ENCODE measurements around the gene TNIP2.
A peak's percentile ranks its signal among the peaks of the same experiment; 100 is the strongest.

The TNIP2 gene

GRCh38 chr4:2757426-2757825, 1.3 kb upstream of the TNIP2 start:
- H3K27me3 ChIP-seq (ENCODE audit: control insufficient read depth, insufficient read depth, low read length): peaks cover 3% of the 10 kb centered on the region
- no peaks in the 10 kb centered on the region for H3K9me3 ChIP-seq (ENCODE audit: control insufficient read depth, insufficient read depth, low read length)
- H3K4me1 ChIP-seq (ENCODE audit: control insufficient read depth, insufficient read depth, low read length): peaks cover 6% of the 10 kb centered on the region
- no peak overlapping the region for H3K4me3 ChIP-seq (ENCODE audit: low read depth, low read length)
- H3K9ac ChIP-seq (ENCODE audit: low read depth, low read length): no peak overlapping the region
- H3K36me3 ChIP-seq (ENCODE audit: control insufficient read depth, insufficient read depth, low read length): peaks cover 5% of the 10 kb centered on the region

- Histone ChIP-seq H3K36me3 (ENCODE audit: control insufficient read depth, insufficient read depth, low read length) (peaks cover 5% of the 10 kb centered on the region), H3K4me3 (ENCODE audit: low read depth, low read length) (peak overlapping the region; percentile 53), H3K4me1 (ENCODE audit: control insufficient read depth, insufficient read depth, low read length) (peaks cover 5% of the 10 kb centered on the region), H3K9ac (ENCODE audit: low read depth, low read length) (no peak overlapping the region), H3K27me3 (ENCODE audit: control insufficient read depth, insufficient read depth, low read length) (peaks cover 2% of the 10 kb centered on the region), H3K9me3 (ENCODE audit: control insufficient read depth, insufficient read depth, low read length) (no peaks in the 10 kb centered on the region)
Observed at GRCh38 chr4:2756691-2757350, 685 bp upstream of the TNIP2 start.

- peaks cover 2% of the 10 kb centered on the region for H3K27me3 ChIP-seq (ENCODE audit: control insufficient read depth, insufficient read depth, low read length)
- H3K9me3 ChIP-seq (ENCODE audit: control insufficient read depth, insufficient read depth, low read length): no peaks in the 10 kb centered on the region
- H3K36me3 ChIP-seq (ENCODE audit: control insufficient read depth, insufficient read depth, low read length): peaks cover 5% of the 10 kb centered on the region
- H3K4me1 ChIP-seq (ENCODE audit: control insufficient read depth, insufficient read depth, low read length): peaks cover 4% of the 10 kb centered on the region
- H3K4me3 ChIP-seq (ENCODE audit: low read depth, low read length): peak overlapping the region; percentile 63
- no peak overlapping the region for H3K9ac ChIP-seq (ENCODE audit: low read depth, low read length)
Observed at GRCh38 chr4:2754848-2755819, 1.0 kb downstream of the TNIP2 start.

GRCh38 chr4:2753436-2753835, 2.7 kb downstream of the TNIP2 start:
- Histone ChIP-seq H3K9ac (ENCODE audit: low read depth, low read length) (no peak overlapping the region), H3K9me3 (ENCODE audit: control insufficient read depth, insufficient read depth, low read length) (no peaks in the 10 kb centered on the region), H3K36me3 (ENCODE audit: control insufficient read depth, insufficient read depth, low read length) (peaks cover 5% of the 10 kb centered on the region), H3K27me3 (ENCODE audit: control insufficient read depth, insufficient read depth, low read length) (peaks cover 2% of the 10 kb centered on the region), H3K4me3 (ENCODE audit: low read depth, low read length) (no peak overlapping the region), H3K4me1 (ENCODE audit: control insufficient read depth, insufficient read depth, low read length) (peaks cover 4% of the 10 kb centered on the region)

- H3K9me3 ChIP-seq (ENCODE audit: control insufficient read depth, insufficient read depth, low read length): no peaks in the 10 kb centered on the region
- H3K4me3 ChIP-seq (ENCODE audit: low read depth, low read length): no peak overlapping the region
- H3K9ac ChIP-seq (ENCODE audit: low read depth, low read length): no peak overlapping the region
- peaks cover 21% of the 10 kb centered on the region for H3K36me3 ChIP-seq (ENCODE audit: control insufficient read depth, insufficient read depth, low read length)
- no peaks in the 10 kb centered on the region for H3K27me3 ChIP-seq (ENCODE audit: control insufficient read depth, insufficient read depth, low read length)
- H3K4me1 ChIP-seq (ENCODE audit: control insufficient read depth, insufficient read depth, low read length): no peaks in the 10 kb centered on the region
Observed at GRCh38 chr4:2750719-2751605, 5.2 kb downstream of the TNIP2 start.

GRCh38 chr4:2746891-2747695, 9.0 kb downstream of the TNIP2 start:
- Histone ChIP-seq H3K4me1 (ENCODE audit: control insufficient read depth, insufficient read depth, low read length) (no peaks in the 10 kb centered on the region), H3K4me3 (ENCODE audit: low read depth, low read length) (no peak overlapping the region), H3K36me3 (ENCODE audit: control insufficient read depth, insufficient read depth, low read length) (peaks cover 47% of the 10 kb centered on the region), H3K9me3 (ENCODE audit: control insufficient read depth, insufficient read depth, low read length) (no peaks in the 10 kb centered on the region), H3K27me3 (ENCODE audit: control insufficient read depth, insufficient read depth, low read length) (no peaks in the 10 kb centered on the region), H3K9ac (ENCODE audit: low read depth, low read length) (no peak overlapping the region)

GRCh38 chr4:2745981-2746806, 9.9 kb downstream of the TNIP2 start:
- Histone ChIP-seq H3K4me1 (ENCODE audit: control insufficient read depth, insufficient read depth, low read length) (no peaks in the 10 kb centered on the region), H3K9ac (ENCODE audit: low read depth, low read length) (no peak overlapping the region), H3K36me3 (ENCODE audit: control insufficient read depth, insufficient read depth, low read length) (peaks cover 52% of the 10 kb centered on the region), H3K9me3 (ENCODE audit: control insufficient read depth, insufficient read depth, low read length) (no peaks in the 10 kb centered on the region), H3K27me3 (ENCODE audit: control insufficient read depth, insufficient read depth, low read length) (no peaks in the 10 kb centered on the region), H3K4me3 (ENCODE audit: low read depth, low read length) (no peak overlapping the region)

GRCh38 chr4:2745516-2745915, 10.6 kb downstream of the TNIP2 start:
- Histone ChIP-seq H3K27me3 (ENCODE audit: control insufficient read depth, insufficient read depth, low read length) (no peaks in the 10 kb centered on the region), H3K9me3 (ENCODE audit: control insufficient read depth, insufficient read depth, low read length) (no peaks in the 10 kb centered on the region), H3K9ac (ENCODE audit: low read depth, low read length) (no peak overlapping the region)

GRCh38 chr4:2744576-2745270, 11.4 kb downstream of the TNIP2 start:
- Histone ChIP-seq H3K4me1 (ENCODE audit: control insufficient read depth, insufficient read depth, low read length) (no peaks in the 10 kb centered on the region), H3K9ac (ENCODE audit: low read depth, low read length) (no peak overlapping the region), H3K9me3 (ENCODE audit: control insufficient read depth, insufficient read depth, low read length) (no peaks in the 10 kb centered on the region), H3K27me3 (ENCODE audit: control insufficient read depth, insufficient read depth, low read length) (no peaks in the 10 kb centered on the region), H3K4me3 (ENCODE audit: low read depth, low read length) (no peak overlapping the region), H3K36me3 (ENCODE audit: control insufficient read depth, insufficient read depth, low read length) (peaks cover 52% of the 10 kb centered on the region)

More at GRCh38 chr4:2745516-2745915, 10.6 kb downstream of the TNIP2 start:
- Histone ChIP-seq H3K4me3 (ENCODE audit: low read depth, low read length) (no peak overlapping the region), H3K4me1 (ENCODE audit: control insufficient read depth, insufficient read depth, low read length) (no peaks in the 10 kb centered on the region), H3K36me3 (ENCODE audit: control insufficient read depth, insufficient read depth, low read length) (peaks cover 52% of the 10 kb centered on the region)
